Non-pigmented ciliary epithelial cell (primary cell): ENCODE measurements around the gene ZNF644.
"Not testable (repeated sequence)": the region's sequence is repeated elsewhere in the genome, so short reads cannot be mapped to it uniquely, and the experiment has no call there.

Experiments
- DNase-seq: peaks from one replicate; pipeline ENCODE4 v3.0.0-alpha.2; 2010; ENCODE audit warnings: low read depth

ZNF644 gene

GRCh38 chr1:91021686-91022517, at the start of gene ZNF644:
ZNF644 (minus strand) TSS chr1:91022035; CDS start chr1:90982353, 39,682 bp downstream.
- no peak for DNase-seq

GRCh38 chr1:91070298-91070697, 48.5 kb upstream of the ZNF644 start:
- no peak for DNase-seq

DNA sequence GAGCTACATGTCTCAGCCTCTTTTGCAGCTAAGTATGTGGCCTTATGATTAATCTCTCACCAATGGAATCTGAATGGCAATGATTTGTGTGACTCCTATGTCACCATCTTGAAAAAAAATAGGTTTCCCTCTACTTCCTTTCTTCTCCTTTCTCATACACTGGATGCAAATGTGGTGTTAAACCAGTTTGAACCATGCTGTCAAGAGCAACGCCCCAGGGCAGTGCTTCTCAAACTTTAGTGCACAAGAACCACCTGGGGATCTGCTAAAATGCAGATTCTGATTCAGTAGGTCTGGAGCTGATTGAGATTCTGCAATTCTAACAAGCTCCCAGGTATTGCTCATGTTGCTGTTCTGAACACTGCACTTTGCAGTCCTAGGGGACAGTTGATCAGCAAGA, 44.7 kb upstream of the ZNF644 start:
- DNase-seq: no peak

DNA sequence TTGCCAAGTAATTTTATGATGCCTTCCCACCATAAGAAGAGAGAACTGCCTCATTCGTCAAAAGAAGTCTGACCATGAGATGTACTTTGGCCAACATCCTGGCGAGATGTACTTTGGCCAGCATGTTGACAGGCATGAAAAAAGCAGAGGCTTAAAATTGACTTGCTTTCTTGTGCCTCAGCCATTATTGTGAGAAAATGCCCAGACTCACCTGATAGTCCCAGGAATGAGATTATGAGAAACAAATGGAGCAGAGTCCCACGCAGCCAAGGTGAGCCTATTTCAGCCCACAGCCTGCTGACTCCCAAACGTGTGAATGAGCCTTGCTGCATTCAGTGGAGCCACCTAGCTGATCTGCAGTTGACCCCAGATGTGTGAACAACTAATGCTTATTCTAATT, 43.5 kb upstream of the ZNF644 start:
- DNase-seq: no peak

- not testable (repeated sequence) for DNase-seq
Measured at GRCh38 chr1:91063403-91063802, 41.6 kb upstream of the ZNF644 start.

GRCh38 chr1:91059157-91059556, 37.3 kb upstream of the ZNF644 start:
- DNase-seq: no peak

DNA sequence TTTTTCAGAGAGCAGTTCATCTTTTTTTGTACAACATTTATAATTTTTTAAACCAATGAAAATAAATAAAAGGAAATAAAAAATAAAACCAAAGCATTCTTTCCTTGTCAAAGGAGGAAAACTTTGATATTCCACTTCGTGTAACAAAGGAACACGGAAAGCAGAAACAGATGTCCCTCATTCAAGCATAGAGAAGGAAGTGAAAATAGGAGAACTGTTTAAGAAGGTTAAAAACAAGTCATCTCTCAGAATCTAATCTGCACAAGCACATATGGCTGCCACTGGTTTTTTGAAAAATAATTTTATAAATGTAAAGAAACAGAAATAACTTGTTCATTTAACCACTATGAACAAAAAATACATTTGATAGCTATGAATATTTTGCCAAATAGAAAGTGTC, 35.9 kb upstream of the ZNF644 start:
- no peak for DNase-seq

DNA sequence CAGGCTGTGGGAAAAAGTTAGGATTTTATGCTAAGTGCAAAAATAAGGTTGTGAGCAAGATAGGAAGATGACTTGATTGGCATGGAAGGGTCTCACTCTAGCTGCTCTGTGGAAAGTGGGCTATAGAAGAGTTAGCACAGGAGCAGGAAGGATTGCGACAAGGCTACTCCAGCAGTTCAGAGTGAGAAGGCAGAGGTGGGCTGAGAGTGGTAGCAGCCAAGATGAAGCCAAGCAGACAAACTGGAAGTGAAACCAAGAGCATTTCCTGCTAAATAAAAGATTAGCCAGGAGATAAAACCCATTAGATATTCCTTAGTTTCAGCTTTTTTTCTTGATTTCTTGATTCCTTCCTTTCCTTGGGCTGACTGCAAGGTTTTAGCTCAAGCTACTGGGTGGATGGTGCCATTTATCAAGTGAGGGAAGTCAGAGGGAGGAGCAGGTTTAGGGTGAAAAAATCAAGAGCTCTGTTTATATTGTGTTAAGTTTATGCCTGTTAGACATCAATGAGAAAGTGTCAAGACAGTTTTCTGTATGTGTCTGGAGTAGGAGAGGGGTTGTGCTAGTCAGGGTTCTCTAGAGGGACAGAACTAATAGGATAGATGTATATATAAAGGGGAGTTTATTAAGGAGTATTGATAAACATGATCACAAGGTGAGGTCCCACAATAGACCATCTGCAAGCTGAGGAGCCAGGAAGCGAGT, 33.1 kb upstream of the ZNF644 start:
- DNase-seq: no peak

GRCh38 chr1:91053630-91054029, 31.8 kb upstream of the ZNF644 start:
- DNase-seq: no peak

- not testable (repeated sequence) for DNase-seq
Measured at GRCh38 chr1:91049551-91049950, 27.7 kb upstream of the ZNF644 start.

- no peak for DNase-seq
Measured at GRCh38 chr1:91046766-91047165, 24.9 kb upstream of the ZNF644 start.

GRCh38 chr1:91045284-91045683, 23.4 kb upstream of the ZNF644 start:
- no peak for DNase-seq

DNA sequence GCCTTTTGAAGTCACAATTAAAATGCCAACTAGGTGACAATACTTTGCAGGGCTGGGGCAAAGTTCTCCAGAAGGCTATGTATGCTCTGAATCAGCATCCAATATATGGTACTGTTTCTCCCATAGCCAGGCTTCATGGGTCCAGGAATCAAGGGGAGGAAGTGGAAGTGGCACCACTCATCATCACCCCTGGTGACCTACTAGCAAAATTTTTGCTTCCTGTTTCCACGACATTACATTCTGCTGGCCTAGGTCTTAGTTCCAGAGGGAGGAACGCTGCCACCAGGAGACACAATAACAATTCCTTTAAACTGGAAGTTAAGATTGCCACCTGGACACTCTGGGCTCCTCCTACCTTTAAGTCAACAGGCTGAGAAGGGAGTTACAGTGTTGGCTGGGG, 22.9 kb upstream of the ZNF644 start:
- not testable (repeated sequence) for DNase-seq

DNA sequence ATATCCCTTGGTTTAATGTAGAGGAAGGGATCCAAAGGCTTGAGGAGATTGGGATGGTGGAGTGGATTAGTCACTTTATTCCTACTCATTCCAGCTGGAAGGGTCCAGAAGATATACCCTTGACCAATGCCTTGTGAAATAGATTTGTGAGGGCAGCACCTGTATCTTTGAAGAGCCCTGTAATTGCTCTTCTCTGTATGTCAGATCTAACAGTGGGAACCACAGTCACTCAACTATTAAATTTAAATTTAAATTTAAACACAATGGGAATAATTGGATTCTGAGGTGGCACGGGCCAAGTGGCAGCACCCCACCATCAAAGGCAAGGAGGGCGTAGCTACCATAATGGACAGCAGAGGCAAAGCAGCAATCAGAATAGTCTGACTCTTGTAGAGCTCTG, 20.5 kb upstream of the ZNF644 start:
- not testable (repeated sequence) for DNase-seq

DNA sequence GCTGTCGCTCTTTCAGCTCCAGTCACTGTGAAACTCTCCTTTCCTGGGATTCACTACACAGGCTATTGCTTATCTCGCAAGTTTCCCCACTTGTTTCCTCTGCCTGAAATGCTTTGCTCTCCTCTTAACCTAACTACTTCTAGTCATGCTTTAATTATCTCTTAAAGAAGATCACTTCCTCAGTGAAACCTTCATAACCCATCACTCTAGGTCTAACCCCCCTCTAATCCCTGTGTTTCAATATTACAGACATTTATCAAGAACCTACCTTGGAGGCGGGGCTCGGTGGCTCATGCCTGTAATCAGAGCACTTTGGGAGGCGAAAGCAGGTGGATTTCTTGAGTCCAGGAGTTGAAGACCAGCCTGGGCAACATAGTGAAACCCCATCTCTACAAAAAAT, 16.7 kb upstream of the ZNF644 start:
- DNase-seq: no peak

DNA sequence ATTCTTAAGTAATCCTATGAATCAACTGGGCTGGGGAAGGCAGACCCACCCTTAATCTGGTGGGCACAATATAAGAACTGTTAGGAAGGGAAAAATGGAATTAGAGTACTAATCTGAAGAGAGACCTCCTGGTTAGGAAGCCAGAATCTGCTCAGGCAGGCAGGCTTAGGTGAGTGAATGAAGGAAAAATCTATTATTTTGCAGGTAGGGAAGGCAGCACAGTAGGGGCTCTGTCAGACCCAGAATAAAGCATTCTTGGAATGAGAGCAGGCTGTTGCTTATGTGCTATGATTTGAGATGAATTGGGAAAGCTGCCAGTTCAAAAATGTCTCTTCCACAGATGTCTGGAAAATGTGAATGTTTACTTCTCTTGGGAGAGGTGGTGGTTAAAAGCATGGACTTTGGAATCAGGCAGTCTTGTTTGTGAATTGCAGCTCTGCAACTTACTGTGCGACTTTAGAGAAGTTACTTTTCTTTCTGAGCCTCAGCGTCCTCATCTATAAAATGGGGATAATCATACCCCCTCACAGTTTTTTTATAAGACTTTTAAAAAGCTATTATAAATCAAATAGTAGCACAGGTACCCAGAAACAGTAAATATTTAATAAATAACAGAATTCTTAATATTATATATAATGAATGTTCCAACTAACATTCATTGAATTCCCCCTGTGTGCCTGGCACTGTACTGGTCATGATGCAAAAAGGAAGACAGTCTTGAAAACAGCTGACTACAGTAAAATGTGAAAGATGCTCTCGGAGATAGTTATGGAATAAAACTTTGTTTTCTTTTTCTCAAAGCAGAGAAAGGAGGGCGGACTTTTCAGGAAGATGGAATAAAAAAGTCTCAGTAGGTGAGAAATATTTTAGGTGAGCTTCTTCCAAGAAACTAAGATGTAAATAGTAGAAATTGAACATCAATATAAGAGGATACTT, 15.3 kb upstream of the ZNF644 start:
- no peak for DNase-seq

GRCh38 chr1:91032349-91032748, 10.5 kb upstream of the ZNF644 start:
- no peak for DNase-seq

DNA sequence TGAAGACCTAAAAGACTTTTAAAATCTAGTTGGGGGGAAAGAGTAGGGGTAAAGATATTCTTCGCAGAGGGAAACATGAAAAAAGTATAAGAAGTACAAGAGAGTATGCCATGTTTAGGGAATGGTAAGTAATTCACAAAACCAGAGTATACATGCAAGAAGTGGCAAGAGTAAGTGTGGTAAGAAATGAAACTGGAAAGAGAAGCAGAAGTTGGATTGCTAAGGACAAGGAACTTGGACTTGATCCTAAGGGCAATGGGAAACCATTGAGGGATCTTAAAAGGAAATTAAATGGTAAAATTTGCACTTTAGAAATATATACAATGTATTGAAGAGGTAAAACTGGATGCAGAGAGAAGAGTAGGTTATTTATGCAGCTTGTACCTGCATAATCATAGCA, 9.2 kb upstream of the ZNF644 start:
- no peak for DNase-seq

DNA sequence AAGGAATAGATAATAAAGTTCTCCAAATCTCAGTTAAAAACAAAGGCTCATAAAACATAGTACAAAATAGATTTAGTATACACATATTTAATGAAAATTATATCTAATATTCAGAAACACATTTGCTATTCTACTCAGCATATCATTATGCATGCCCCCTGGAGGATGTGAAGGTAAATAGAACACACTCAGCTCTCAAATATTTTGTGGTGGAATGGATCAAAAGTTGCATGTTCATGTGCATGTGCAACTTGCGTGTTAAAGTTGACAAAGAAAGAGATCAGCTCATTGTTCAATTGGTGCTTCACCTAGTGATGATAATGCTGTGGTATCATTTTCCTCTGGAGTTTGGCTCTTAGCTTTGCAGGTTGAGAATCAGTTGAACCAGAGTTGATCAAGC, 4.9 kb upstream of the ZNF644 start:
- no peak for DNase-seq

DNA sequence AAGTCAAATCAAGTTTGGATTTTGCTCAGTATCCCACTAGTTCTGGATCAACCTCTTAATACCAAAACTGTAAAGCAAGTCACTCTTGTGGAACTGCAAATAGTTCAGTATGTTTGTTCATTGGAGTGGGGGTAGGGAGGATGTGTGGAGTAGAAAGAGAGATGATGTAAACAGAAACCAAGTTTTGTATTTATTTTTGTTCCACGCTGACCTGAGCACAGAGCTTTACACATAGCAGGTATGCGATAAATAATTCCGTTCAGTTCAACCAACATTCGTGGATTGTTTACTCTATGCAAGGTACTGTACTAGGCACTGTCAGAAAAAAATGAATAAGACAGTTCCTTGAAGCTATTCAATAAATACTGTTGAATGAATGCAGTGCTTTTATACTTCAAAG, 4.5 kb upstream of the ZNF644 start:
- no peak for DNase-seq

DNA sequence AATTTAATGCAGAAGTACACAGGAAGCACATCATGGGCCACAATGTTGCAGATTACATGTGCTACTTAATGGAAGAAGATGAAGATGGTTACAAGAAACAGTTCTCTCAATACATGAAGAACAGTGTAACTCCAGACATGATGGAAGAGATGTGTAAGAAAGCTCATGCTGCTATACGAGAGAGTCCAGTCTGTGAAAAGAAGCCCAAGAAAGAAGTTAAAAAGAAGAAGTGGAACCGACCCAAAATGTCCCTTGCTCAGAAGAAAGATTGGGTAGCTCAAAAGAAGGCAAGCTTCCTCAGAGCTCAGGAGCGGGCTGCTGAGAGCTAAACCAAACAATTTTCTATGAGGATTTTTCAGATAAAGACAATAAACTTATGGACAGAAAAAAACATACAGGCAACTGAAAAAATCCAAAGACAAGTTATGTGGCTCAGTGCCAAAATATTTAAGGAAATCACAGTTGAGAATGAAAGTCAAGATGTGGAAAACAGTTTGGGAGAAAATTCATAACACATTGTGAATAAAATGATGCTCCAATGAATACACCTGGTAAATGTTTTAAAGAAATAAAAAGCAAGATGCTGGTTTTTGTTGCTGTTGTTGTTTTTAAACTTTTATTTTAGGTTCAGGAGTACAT, 2.8 kb upstream of the ZNF644 start:
- DNase-seq: no peak

DNA sequence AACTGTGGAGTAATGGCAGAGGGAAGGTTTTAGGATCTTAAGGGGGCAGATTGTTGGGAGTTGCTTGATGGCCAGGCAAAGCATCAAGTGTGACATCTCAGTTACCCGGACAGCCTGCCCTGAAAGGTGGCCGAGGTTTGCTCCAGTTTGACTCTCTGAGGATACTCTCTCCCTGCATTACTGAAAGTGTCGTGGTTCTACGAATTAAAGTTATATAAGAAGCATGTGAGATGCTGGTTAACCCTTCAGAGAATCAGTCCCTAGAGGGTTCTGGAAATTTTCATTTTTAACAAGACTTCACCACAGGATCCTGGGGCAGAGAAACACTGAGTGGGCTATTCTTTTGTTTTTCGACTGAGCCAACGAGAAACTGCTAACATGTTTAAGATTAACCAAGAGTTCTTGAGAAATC, 689 bp upstream of the ZNF644 start:
- DNase-seq: no peak
